SH-SY5Y (cell line): ENCODE measurements around the gene SIPA1L3.

Source experiments
- GATA2 ChIP-seq: IDR thresholded peaks from 2 replicates; pipeline ENCODE4 v1.6.1; 2011; ENCODE audit warnings: mild to moderate bottlenecking, low read depth, low read length
- GATA3 ChIP-seq: IDR thresholded peaks from 2 replicates; pipeline ENCODE4 v1.6.1; 2011; ENCODE audit warnings: low read depth, mild to moderate bottlenecking, low read length, moderate library complexity

DNA sequence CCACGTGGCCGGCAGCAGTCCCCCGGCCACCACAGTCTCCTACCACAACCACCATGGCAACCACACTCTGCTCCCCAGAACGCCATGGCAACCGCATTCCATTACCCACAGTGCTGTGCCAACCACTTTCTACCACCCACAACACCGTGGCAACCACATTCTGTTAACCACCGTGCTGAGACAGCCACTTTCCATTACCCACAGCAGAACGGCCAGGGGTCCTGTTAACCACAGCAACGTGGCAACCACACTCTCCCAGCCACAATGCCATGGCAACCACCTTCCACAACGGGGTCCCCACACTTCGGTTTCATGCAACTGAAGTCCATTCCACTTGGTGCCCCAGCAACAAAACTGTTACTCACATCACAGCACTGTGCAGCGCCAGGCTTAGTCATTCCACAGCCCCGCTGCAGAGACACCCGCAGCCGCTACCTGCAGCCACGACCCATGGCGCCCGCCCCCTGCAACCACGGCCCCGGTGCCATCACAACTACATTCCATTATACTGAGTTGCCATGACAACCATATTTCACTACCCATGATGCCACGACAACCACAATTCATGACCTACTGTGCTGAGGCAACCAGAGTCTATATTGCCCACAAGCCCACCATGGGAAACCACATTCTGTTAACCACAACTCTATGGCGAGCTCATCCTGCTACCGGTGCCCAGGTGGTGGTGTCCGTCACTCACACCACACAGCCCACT, 307.1 kb downstream of the SIPA1L3 start:
- TF ChIP-seq GATA2 = no peak
- no peak for TF ChIP-seq GATA3
